Keratinocyte (primary cell): ENCODE results near the gene ABCC9. TPM values are rescaled to one million over a fixed set of nuclear protein-coding genes. Genes with fewer than 3 reads are reported as not detected.

Experiments
- DNase-seq: peaks from one replicate; pipeline ENCODE4 v3.0.0-alpha.2; 2011; ENCODE audit warnings: low read depth, missing footprints, low spot score
- FAIRE-seq: peaks from 2 replicates; lab custom pipeline; 2011; peaks lifted over from hg19 to GRCh38; lab: Jason Lieb, UNC
- H2AFZ ChIP-seq: 2 replicates; pipeline ENCODE4 v1.6.0; 2012; ENCODE audit warnings: low read length, control low read depth, inconsistent platforms; ENCODE audit not compliant: control insufficient read depth
- H3K27ac ChIP-seq: 2 replicates; pipeline ENCODE4 v1.5.1; 2011; ENCODE audit warnings: low read length; ENCODE audit not compliant: control insufficient read depth, insufficient read depth
- H3K27me3 ChIP-seq: 3 replicates; pipeline ENCODE4 v1.6.0; 2011; ENCODE audit warnings: low read length; ENCODE audit not compliant: control insufficient read depth, insufficient read depth; ENCODE audit errors: extremely low read depth
- H3K36me3 ChIP-seq, 2 experiments: 2 replicates in 1 of 2; 3 replicates in 1 of 2; pipeline ENCODE4 v1.5.1; 2011; ENCODE audit warnings: low read length in 2 of 2, mild to moderate bottlenecking in 1 of 2; ENCODE audit not compliant: control insufficient read depth in 2 of 2, insufficient read depth in 2 of 2; ENCODE audit errors: extremely low read depth in 1 of 2
- H3K4me1 ChIP-seq: 3 replicates; pipeline ENCODE4 v1.5.1; 2011; ENCODE audit warnings: low read length; ENCODE audit not compliant: control insufficient read depth, insufficient read depth; ENCODE audit errors: extremely low read depth
- H3K4me2 ChIP-seq: 3 replicates; pipeline ENCODE4 v1.6.0; 2011; ENCODE audit warnings: low read depth, low read length; ENCODE audit not compliant: control insufficient read depth, insufficient read depth; ENCODE audit errors: extremely low read depth
- H3K4me3 ChIP-seq, 3 experiments: fragments of 200-600 bp in 1 of 3; sonication (generic) in 1 of 3; 2 replicates in 2 of 3; 3 replicates in 1 of 3; pipeline ENCODE4 v1.5.1; 2011 to 2016; ENCODE audit warnings: low read length in 3 of 3, mild to moderate bottlenecking in 3 of 3, control low read depth in 2 of 3, inconsistent platforms in 1 of 3, low read depth in 1 of 3, mixed read lengths in 1 of 3, mixed run types in 1 of 3, moderate library complexity in 1 of 3; ENCODE audit not compliant: control insufficient read depth in 2 of 3, insufficient read depth in 2 of 3; ENCODE audit errors: extremely low read depth in 1 of 3
- H3K79me2 ChIP-seq: 2 replicates; pipeline ENCODE4 v1.6.0; 2012; ENCODE audit warnings: low read length; ENCODE audit not compliant: control insufficient read depth, insufficient read depth
- H3K9ac ChIP-seq: 3 replicates; pipeline ENCODE4 v1.6.0; 2011; ENCODE audit warnings: low read length; ENCODE audit not compliant: control insufficient read depth, insufficient read depth; ENCODE audit errors: extremely low read depth
- H3K9me1 ChIP-seq: 3 replicates; pipeline ENCODE4 v1.6.0; 2011; ENCODE audit warnings: low read length; ENCODE audit not compliant: control insufficient read depth, insufficient read depth; ENCODE audit errors: extremely low read depth
- H3K9me3 ChIP-seq: 2 replicates; pipeline ENCODE4 v1.5.1; 2012; ENCODE audit warnings: low read depth, low read length; ENCODE audit not compliant: control insufficient read depth
- H4K20me1 ChIP-seq: 3 replicates; pipeline ENCODE4 v1.6.0; 2011; ENCODE audit warnings: low read length; ENCODE audit not compliant: control insufficient read depth, insufficient read depth; ENCODE audit errors: extremely low read depth
- EZH2 ChIP-seq: IDR thresholded peaks from one replicate; pipeline ENCODE4 v1.6.1; 2012; ENCODE audit warnings: inconsistent platforms, mild to moderate bottlenecking, low read length, moderate library complexity
- dilution Hi-C: fragments of 300-500 bp; cut with MboI; formaldehyde crosslinking; loops from one replicate; pipeline ENCODE4 v1.7.0; 2020; ENCODE audit warnings: low sequenced_read_pairs; ENCODE audit not compliant: extremely low pct_ligation_motif_present
- polyA plus RNA-seq, 5 experiments: library from polyadenylated mRNA; depleted of rRNA in 3 of 5; stranded (reverse) in 3 of 5; stranded (forward) in 1 of 5; unstranded in 1 of 5; fragments of >200 nt; gene quantifications; 1 replicate in 1 of 5; 2 replicates in 3 of 5; 3 replicates in 1 of 5; pipeline versions ENCODE4 v1.2.1 to v1.2.3, GENCODE V29; 2011 to 2012; ENCODE audit warnings: missing spikeins in 2 of 5, low read depth in 1 of 5, low replicate concordance in 1 of 5
- TF ChIP-seq, protein P1 (sequence below), 3 experiments: IDR thresholded peaks in 1 of 3; conservative IDR thresholded peaks in 1 of 3; optimal IDR thresholded peaks in 1 of 3; 2 replicates in 2 of 3; 3 replicates in 1 of 3; pipeline versions ENCODE3 to v1.5.1; 2011; ENCODE audit warnings: low read length in 3 of 3, mild to moderate bottlenecking in 3 of 3, moderate library complexity in 2 of 3, control low read depth in 1 of 3, inconsistent platforms in 1 of 3; ENCODE audit not compliant: insufficient read depth in 2 of 3; ENCODE audit errors: extremely low read depth in 1 of 3

The ABCC9 gene
- polyA plus RNA-seq, 1 donor (not counting 4 experiments of a cell fraction or from before 2014, with no cell fraction given), result not detected

DNA sequence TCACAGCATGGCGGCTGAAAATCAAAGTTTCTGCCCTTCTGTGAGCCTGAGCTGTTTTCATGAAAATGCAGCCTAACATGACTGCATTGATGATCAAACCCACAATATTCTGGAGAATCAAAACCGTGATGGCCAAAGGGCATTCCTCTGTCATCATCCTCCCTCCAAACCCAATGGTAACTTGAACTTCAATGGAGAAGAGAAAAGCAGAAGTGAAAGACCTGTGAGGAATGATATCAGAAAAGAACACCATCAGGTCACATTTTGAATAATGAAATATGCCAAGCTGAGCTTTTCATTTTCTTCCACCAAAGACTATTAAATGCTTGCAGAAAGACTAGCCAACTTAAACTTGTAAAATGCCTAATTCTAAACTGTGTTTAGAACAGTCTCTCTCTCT, 174.8 kb downstream of the ABCC9 start:
- H3K79me2 ChIP-seq, result no peaks in the 10 kb centered on the region
- no peak overlapping the region for H3K4me2 ChIP-seq
- H4K20me1 ChIP-seq, result no peaks in the 10 kb centered on the region
- TF ChIP-seq, protein P1, sequence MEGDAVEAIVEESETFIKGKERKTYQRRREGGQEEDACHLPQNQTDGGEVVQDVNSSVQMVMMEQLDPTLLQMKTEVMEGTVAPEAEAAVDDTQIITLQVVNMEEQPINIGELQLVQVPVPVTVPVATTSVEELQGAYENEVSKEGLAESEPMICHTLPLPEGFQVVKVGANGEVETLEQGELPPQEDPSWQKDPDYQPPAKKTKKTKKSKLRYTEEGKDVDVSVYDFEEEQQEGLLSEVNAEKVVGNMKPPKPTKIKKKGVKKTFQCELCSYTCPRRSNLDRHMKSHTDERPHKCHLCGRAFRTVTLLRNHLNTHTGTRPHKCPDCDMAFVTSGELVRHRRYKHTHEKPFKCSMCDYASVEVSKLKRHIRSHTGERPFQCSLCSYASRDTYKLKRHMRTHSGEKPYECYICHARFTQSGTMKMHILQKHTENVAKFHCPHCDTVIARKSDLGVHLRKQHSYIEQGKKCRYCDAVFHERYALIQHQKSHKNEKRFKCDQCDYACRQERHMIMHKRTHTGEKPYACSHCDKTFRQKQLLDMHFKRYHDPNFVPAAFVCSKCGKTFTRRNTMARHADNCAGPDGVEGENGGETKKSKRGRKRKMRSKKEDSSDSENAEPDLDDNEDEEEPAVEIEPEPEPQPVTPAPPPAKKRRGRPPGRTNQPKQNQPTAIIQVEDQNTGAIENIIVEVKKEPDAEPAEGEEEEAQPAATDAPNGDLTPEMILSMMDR (optimal IDR thresholded peaks at IDR 0.05 in 1 of 3, IDR thresholded peaks at IDR 0.05 in 1 of 3, conservative IDR thresholded peaks at IDR 0.05 in 1 of 3; ENCODE audit: extremely low read depth in 1 of 3, insufficient read depth in 2 of 3, low read length in 3 of 3), result no peak
- no peak for TF ChIP-seq EZH2
- no peaks in the 10 kb centered on the region for H3K9me1 ChIP-seq
- H3K9me3 ChIP-seq, result no peaks in the 10 kb centered on the region
- no peak overlapping the region for H3K4me3 ChIP-seq
- dilution Hi-C loops, result no loop called here
- DNase-seq (no peak), FAIRE-seq (no peak)
- no peak overlapping the region for H3K27ac ChIP-seq
- no peaks in the 10 kb centered on the region for H3K27me3 ChIP-seq
- no peaks in the 10 kb centered on the region for H3K4me1 ChIP-seq
- no peak overlapping the region for H2AFZ ChIP-seq
- no peaks in the 10 kb centered on the region for H3K36me3 ChIP-seq
- H3K9ac ChIP-seq, result no peak overlapping the region

DNA sequence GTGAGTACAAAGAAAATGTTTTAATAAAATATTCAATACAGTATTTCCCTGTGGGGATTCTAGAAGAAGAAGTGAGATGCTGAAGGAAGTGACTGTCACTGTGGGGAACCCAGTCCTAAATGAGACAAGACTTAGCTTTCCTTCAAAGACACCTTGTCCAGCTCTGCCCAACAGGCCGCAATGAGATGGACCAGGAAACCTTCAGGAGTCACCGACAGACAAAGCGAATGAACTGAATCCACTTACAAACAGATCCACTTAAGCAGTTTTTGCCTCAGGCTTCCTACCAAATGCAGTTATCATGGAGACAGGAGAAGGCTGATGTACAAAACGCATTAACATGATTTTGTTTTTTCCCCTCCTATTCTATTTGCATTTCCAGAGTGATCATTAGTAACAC, 176.3 kb downstream of the ABCC9 start:
- no peaks in the 10 kb centered on the region for H3K9me3 ChIP-seq
- H3K4me3 ChIP-seq, result no peak overlapping the region
- FAIRE-seq (no peak), DNase-seq (no peak)
- no peaks in the 10 kb centered on the region for H3K9me1 ChIP-seq
- TF ChIP-seq, protein P1 (optimal IDR thresholded peaks at IDR 0.05 in 1 of 3, IDR thresholded peaks at IDR 0.05 in 1 of 3, conservative IDR thresholded peaks at IDR 0.05 in 1 of 3; ENCODE audit: extremely low read depth in 1 of 3, insufficient read depth in 2 of 3, low read length in 3 of 3), result no peak
- no peak for TF ChIP-seq EZH2
- H3K27ac ChIP-seq, result no peak overlapping the region
- H2AFZ ChIP-seq, result no peak overlapping the region
- dilution Hi-C loops, result no loop called here
- no peak overlapping the region for H3K9ac ChIP-seq
- no peak overlapping the region for H3K4me2 ChIP-seq
- no peaks in the 10 kb centered on the region for H3K4me1 ChIP-seq
- H3K27me3 ChIP-seq, result no peaks in the 10 kb centered on the region
- H3K79me2 ChIP-seq, result no peaks in the 10 kb centered on the region
- H4K20me1 ChIP-seq, result no peaks in the 10 kb centered on the region
- H3K36me3 ChIP-seq, result no peaks in the 10 kb centered on the region
